ENCODE measurements around the gene TBCE. TPM values are rescaled to one million over a fixed set of nuclear protein-coding genes. Genes with fewer than 3 reads are reported as not detected.

TBCE gene
- total RNA-seq, 4 donors from 2014 or later: 11.2 to 18.6 (median 14.6) TPM

GRCh38 chr1:235403593-235403992, 36.4 kb downstream of the TBCE start:
- Histone ChIP-seq H3K9me3 (no peaks in the 10 kb centered on the region), H3K4me1 (no peaks in the 10 kb centered on the region), H3K4me3 (no peak overlapping the region), H3K36me3 (peaks cover 0 to 38% (median 0%) of the 10 kb centered on the region in 3 donors), H3K27ac (no peak overlapping the region), H3K27me3 (no peaks in the 10 kb centered on the region)
- DNase-seq: no peak
- WGBS, 2 donors: 88 to 100% methylated on average over 1 of the region's 1 CpG
- intact Hi-C loops (cut with DNase I): no loop called here
- no peak for TF ChIP-seq CTCF (IDR thresholded peaks at IDR 0.05)
- TF ChIP-seq POLR2A (IDR thresholded peaks at IDR 0.05): no peak

- Histone ChIP-seq H3K27ac (no peak overlapping the region), H3K4me3 (no peak overlapping the region), H3K27me3 (no peaks in the 10 kb centered on the region), H3K36me3 (peaks cover 0 to 38% (median 0%) of the 10 kb centered on the region in 3 donors), H3K4me1 (no peaks in the 10 kb centered on the region), H3K9me3 (no peaks in the 10 kb centered on the region)
- no peak for TF ChIP-seq POLR2A (IDR thresholded peaks at IDR 0.05)
- TF ChIP-seq CTCF (IDR thresholded peaks at IDR 0.05): no peak
- no peak for DNase-seq
- intact Hi-C loops (cut with DNase I): no loop called here
- 40 to 77% methylated on average over 5 of the region's 5 CpGs for WGBS, 2 donors
These were observed 37.0 kb downstream of the TBCE start for GRCh38 chr1:235404190-235404589.

DNA sequence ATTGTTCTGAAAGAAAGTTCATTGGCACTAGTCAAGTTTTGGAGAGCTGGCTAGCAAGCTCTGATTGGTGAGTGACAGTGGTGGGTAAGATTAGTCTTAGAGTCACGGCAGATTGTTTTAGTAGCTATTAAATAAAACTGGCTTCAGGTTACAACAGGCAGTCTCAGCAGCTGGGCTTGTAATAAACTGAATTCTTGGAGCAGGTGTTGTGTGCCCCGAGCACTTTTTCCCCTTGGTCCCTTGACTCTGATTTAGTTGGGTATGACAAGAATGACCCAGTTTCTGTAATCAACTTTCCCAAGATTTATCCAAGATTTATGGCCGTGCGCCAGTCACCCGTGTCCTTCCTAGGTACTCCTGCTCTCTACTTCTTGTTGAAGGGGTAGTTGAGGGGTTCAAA, 40.2 kb downstream of the TBCE start:
- TF ChIP-seq CTCF (IDR thresholded peaks at IDR 0.05): no peak
- H3K4me3 ChIP-seq: no peak overlapping the region
- no peaks in the 10 kb centered on the region for H3K27me3 ChIP-seq
- no peak overlapping the region for H3K27ac ChIP-seq
- no peaks in the 10 kb centered on the region for H3K9me3 ChIP-seq
- intact Hi-C loops (cut with DNase I): no loop called here
- H3K4me1 ChIP-seq: no peaks in the 10 kb centered on the region
- no peak for DNase-seq
- peaks cover 0 to 31% (median 0%) of the 10 kb centered on the region in 3 donors for H3K36me3 ChIP-seq
- 69% methylated on average over 5 of the region's 5 CpGs for WGBS, 2 donors

DNA sequence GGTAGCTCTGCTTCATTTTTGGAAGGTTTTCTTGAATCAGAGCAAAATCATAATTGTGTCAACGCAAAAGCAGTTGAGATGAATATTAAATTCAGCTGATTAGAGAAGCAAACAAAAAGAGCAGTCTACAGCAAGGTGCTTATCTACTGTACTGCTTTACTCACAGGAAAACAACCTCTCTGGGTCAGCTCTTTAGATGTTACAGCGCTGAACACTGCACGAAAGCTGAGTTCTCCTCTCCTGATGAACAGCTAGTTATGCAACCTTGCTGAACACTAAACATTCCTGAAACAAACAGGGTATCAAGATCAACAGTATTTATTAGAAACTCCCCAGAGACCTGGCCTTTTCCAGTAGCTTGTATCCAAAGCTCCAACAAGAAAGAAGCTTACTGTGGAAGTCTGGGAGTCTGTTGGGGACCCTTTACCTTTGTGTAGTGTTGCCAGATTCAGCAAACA, 41.3 kb downstream of the TBCE start:
- intact Hi-C loops (cut with DNase I): no loop called here
- H3K27ac ChIP-seq: no peak overlapping the region
- H3K4me3 ChIP-seq: no peak overlapping the region
- WGBS, 2 donors: 92 to 93% methylated on average over 3 of the region's 3 CpGs
- no peaks in the 10 kb centered on the region for H3K27me3 ChIP-seq
- no peaks in the 10 kb centered on the region for H3K4me1 ChIP-seq
- H3K9me3 ChIP-seq: no peaks in the 10 kb centered on the region
- peaks cover 0 to 20% (median 0%) of the 10 kb centered on the region in 3 donors for H3K36me3 ChIP-seq
- no peak for DNase-seq
- TF ChIP-seq CTCF (IDR thresholded peaks at IDR 0.05): no peak
- TF ChIP-seq POLR2A (IDR thresholded peaks at IDR 0.05): no peak

GRCh38 chr1:235409042-235409820, 42.0 kb downstream of the TBCE start:
- no peaks in the 10 kb centered on the region for H3K9me3 ChIP-seq
- no peak for DNase-seq
- peaks cover 0 to 13% (median 0%) of the 10 kb centered on the region in 3 donors for H3K36me3 ChIP-seq
- H3K4me1 ChIP-seq: no peaks in the 10 kb centered on the region
- no peak overlapping the region for H3K27ac ChIP-seq
- WGBS, 2 donors: 79% methylated on average over 7 of the region's 7 CpGs
- TF ChIP-seq POLR2A (IDR thresholded peaks at IDR 0.05): no peak
- TF ChIP-seq CTCF (IDR thresholded peaks at IDR 0.05): no peak
- no peaks in the 10 kb centered on the region for H3K27me3 ChIP-seq
- intact Hi-C loops (cut with DNase I): no loop called here
- H3K4me3 ChIP-seq: no peak overlapping the region
